ENCODE results near the gene CNTN5. TPM values are rescaled to one million over a fixed set of nuclear protein-coding genes. Genes with fewer than 3 reads are reported as not detected.
"Not testable (repeated sequence)": the region's sequence is repeated elsewhere in the genome, so short reads cannot be mapped to it uniquely, and the experiment has no call there.

The CNTN5 gene
- total RNA-seq, 1 donor, result not detected

DNA sequence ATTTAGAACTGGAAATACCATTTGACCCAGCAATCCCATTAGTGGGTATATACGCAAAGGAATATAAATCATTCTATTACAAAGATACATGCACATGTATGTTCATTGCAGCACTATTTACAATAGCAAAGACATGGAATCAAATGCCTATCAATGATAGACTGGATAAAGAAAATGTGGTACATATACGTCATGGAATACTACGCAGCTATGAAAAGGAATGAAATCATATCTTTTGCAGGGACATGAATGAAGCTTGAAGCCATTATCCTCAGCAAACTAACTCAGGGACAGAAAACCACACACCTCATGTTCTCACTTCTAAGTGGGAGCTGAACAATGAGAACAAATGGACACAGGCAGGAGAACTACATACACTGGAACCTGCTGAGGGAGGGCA, 113.1 kb downstream of the CNTN5 start:
- not testable (repeated sequence) for H3K9me3 ChIP-seq (ENCODE audit: low read depth, low read length)

DNA sequence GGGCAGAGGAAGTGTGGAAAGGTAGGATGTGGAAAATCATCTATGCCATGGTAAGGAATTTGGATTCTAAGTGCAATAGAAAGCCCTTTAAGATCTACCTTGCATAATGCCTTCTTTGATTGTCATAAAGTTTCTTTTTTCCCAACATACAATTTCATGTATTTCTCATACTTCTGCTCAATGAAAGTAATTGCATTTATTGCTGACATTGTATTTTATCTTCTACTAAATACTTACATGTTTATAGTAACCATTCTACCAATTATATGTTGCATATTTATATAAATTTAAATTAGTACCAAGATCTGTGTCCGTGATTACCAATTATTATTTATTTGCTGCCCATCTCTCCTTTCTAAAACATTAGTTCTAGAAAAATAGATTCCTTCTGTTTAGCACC, 114.8 kb downstream of the CNTN5 start:
- H3K4me1 ChIP-seq (ENCODE audit: insufficient read depth, low read length), result no peaks in the 10 kb centered on the region

More for the DNA sequence above, 113.1 kb downstream of the CNTN5 start:
- not testable (repeated sequence) for H3K27me3 ChIP-seq (ENCODE audit: insufficient read depth, low read length); H3K4me3 ChIP-seq (ENCODE audit: low read length); H3K4me1 ChIP-seq (ENCODE audit: insufficient read depth, low read length)

DNA sequence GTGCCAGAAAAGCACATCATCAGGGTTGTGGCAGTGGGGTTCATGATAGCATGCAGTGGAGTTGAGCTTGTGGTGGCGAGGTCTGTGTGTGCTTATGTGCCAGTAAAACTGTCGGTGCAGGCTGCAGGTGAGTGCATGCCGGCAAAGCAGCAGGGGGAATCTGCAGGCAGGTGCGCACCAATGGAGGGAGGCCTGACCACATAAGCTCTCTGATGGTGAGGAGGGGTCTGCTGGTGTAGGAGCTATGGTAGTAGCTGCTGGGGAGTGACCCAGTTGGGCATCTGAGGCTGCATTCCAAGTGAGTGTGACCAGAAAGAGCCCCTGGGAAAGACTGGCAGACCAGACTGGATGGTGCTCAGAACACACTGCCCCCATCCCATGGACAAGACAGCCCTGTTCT, 121.5 kb downstream of the CNTN5 start:
- no peaks in the 10 kb centered on the region for H3K4me1 ChIP-seq (ENCODE audit: insufficient read depth, low read length)
- no peak overlapping the region for H3K4me3 ChIP-seq (ENCODE audit: low read length)
- no peaks in the 10 kb centered on the region for H3K27me3 ChIP-seq (ENCODE audit: insufficient read depth, low read length)
- no peaks in the 10 kb centered on the region for H3K9me3 ChIP-seq (ENCODE audit: low read depth, low read length)

More for the DNA sequence above, 114.8 kb downstream of the CNTN5 start:
- Histone ChIP-seq H3K9me3 (ENCODE audit: low read depth, low read length) (no peaks in the 10 kb centered on the region), H3K4me3 (ENCODE audit: low read length) (no peak overlapping the region), H3K27me3 (ENCODE audit: insufficient read depth, low read length) (no peaks in the 10 kb centered on the region)

DNA sequence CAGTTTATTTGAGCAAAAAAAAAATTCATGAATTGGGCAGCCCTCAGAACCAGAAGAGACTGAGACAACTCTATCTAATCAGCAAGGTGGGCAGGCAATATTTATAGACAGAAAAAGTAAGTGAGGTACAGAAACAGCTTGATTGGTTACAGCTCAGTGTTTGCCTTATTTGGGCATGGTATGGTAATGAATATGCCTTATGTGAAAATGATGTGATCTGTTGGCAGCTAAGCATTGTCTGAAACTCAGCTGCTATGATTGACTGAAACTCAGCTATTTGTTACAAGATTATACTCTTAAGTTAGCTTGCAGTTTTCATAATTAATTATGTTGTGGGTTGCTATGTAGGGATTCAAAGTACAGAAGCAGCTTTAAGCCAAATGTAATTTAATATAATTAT, 127.6 kb downstream of the CNTN5 start:
- Histone ChIP-seq H3K27me3 (ENCODE audit: insufficient read depth, low read length) (no peaks in the 10 kb centered on the region), H3K9me3 (ENCODE audit: low read depth, low read length) (no peaks in the 10 kb centered on the region), H3K4me1 (ENCODE audit: insufficient read depth, low read length) (no peaks in the 10 kb centered on the region), H3K4me3 (ENCODE audit: low read length) (no peak overlapping the region)

DNA sequence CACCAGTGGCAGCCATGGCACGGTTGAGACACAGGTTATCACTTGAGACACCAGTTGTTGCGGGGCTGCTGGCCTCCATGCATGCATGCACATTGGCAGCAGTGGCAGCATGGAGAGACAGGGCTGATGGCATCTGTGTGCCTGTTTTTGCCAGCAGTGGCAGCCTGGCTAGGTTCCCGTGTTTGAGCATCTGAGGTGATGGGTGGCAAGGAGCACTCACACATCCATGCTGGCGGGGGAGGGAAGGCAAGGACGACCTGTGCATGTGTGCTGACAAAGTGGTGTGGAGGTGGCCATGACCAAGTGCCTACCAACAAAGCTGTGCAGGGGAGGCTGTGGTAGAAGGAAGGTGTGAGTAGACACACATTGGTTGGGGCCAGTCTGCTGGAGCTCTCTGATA, 133.5 kb downstream of the CNTN5 start:
- Histone ChIP-seq H3K4me1 (ENCODE audit: insufficient read depth, low read length) (no peaks in the 10 kb centered on the region), H3K4me3 (ENCODE audit: low read length) (no peak overlapping the region), H3K9me3 (ENCODE audit: low read depth, low read length) (no peaks in the 10 kb centered on the region), H3K27me3 (ENCODE audit: insufficient read depth, low read length) (no peaks in the 10 kb centered on the region)

DNA sequence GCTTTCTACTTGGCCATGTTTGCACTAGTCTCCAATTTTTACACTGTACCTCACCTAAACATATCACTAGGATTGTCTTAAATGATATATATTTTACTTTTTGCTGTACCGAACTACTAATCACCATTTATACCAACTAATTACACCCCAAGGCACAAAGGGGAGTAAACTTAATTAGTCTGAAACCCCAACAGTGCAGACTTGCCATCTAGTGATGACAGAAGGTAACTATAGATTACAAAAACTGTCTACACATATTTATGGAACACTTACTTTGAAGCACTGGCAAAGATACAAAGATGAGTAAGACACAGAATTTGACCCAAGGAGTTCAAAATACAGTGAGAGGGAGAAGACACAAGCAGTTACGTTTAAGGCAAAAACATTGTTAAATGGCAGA, 139.7 kb downstream of the CNTN5 start:
- H3K4me1 ChIP-seq (ENCODE audit: insufficient read depth, low read length), result no peaks in the 10 kb centered on the region
- H3K9me3 ChIP-seq (ENCODE audit: low read depth, low read length), result no peaks in the 10 kb centered on the region

DNA sequence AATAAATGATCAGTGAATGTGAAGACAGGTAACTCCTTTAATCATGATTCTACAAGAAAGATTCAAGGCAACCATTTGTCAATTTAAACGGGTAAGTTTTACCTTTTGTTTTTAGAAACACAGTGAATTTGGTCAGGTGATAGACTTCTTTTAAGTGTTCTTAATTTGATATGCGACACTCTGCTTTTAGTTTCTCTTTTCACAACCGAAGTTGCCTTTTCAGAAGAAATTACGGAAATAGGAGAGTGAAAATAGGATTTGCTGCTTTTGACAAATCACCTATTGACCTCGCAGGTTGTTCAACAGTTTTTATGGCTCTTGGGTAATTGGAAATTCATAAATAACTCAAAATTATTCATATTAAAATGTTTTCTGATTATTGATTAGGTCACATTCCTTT, 142.1 kb downstream of the CNTN5 start:
- H3K4me1 ChIP-seq (ENCODE audit: insufficient read depth, low read length), result no peaks in the 10 kb centered on the region
- H3K9me3 ChIP-seq (ENCODE audit: low read depth, low read length), result no peaks in the 10 kb centered on the region
- no peaks in the 10 kb centered on the region for H3K27me3 ChIP-seq (ENCODE audit: insufficient read depth, low read length)
- no peak overlapping the region for H3K4me3 ChIP-seq (ENCODE audit: low read length)

More for the DNA sequence above, 139.7 kb downstream of the CNTN5 start:
- Histone ChIP-seq H3K4me3 (ENCODE audit: low read length) (no peak overlapping the region), H3K27me3 (ENCODE audit: insufficient read depth, low read length) (no peaks in the 10 kb centered on the region)

DNA sequence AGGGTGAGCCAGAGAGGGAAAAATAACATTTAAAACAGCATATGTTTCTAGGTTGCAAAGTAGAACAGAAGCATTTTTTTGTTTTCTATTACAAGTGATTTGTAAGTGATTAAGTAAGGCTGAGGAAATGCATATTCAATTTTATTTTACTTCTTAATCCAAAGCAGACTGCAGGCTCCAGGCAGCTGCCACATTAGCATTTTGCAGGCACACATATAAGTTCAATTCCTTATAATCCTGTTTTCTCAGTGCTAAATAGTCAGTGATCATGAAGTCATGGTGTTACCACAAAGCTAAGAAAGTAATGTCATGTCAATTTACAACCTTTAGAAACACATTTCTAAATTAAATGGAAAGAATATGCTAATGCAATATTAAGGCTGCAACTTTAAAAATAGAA, 149.8 kb downstream of the CNTN5 start:
- no peak overlapping the region for H3K4me3 ChIP-seq (ENCODE audit: low read length)
- no peaks in the 10 kb centered on the region for H3K4me1 ChIP-seq (ENCODE audit: insufficient read depth, low read length)
- H3K9me3 ChIP-seq (ENCODE audit: low read depth, low read length), result no peaks in the 10 kb centered on the region
- no peaks in the 10 kb centered on the region for H3K27me3 ChIP-seq (ENCODE audit: insufficient read depth, low read length)

DNA sequence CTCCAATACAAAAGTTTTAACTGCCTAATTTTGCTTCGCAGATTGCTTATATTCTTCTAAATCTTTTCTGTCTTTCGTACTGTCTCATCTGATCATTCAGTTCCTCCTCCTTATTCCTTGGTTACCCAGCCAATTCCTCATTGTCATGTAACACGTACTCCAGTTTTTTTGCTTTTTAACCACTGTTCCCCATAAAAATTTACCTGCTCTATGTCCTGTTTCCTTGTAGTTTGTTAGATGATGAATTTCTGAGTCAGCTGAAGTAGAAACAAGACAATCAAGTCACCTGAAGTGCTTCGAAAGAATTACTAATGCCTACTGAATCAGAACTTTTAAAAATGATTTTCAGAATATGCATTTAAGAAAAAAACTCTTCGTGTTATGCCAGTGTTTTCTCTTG, 150.6 kb downstream of the CNTN5 start:
- H3K27me3 ChIP-seq (ENCODE audit: insufficient read depth, low read length), result no peaks in the 10 kb centered on the region
- no peak overlapping the region for H3K4me3 ChIP-seq (ENCODE audit: low read length)
- H3K9me3 ChIP-seq (ENCODE audit: low read depth, low read length), result no peaks in the 10 kb centered on the region
- no peaks in the 10 kb centered on the region for H3K4me1 ChIP-seq (ENCODE audit: insufficient read depth, low read length)

DNA sequence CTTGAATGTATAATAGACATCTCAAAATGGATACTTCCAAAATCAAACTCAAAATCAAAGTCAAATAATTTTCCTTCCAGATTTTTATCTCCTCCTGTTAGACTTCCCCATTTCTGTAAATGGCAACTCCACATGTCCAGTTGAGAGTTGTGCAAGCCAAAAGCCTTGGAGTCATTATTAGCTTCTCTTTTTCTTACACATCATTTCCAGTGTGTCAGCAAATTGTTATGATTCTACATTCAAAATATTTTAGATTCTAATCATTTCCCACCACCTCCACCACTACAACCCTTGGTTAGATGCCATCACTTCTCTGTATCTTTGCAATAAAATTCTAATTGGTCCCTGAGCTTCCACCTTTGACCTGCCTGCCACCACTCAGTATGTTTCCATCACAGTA, 155.7 kb downstream of the CNTN5 start:
- Histone ChIP-seq H3K27me3 (ENCODE audit: insufficient read depth, low read length) (no peaks in the 10 kb centered on the region), H3K9me3 (ENCODE audit: low read depth, low read length) (no peaks in the 10 kb centered on the region), H3K4me3 (ENCODE audit: low read length) (no peak overlapping the region), H3K4me1 (ENCODE audit: insufficient read depth, low read length) (no peaks in the 10 kb centered on the region)

DNA sequence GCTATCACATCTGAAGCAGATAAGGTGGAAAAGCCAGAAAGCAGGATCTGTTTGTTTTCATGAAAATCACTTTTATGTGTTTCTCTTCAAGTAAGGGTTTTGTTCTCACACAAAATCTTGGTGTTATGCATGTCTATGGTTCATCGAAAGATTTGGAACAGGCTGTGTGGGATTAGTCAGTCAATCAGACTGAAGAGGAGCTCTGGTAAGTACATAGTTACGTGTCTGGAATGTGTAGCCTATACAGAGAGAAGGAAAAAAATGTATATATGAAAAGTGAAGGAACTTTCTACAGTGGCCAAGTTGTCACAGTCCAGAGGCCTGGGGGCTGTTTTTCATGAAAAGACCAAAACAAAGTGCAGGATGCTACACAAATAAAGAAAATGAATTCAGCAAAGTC, 156.7 kb downstream of the CNTN5 start:
- no peak overlapping the region for H3K4me3 ChIP-seq (ENCODE audit: low read length)
- no peaks in the 10 kb centered on the region for H3K9me3 ChIP-seq (ENCODE audit: low read depth, low read length)
- H3K4me1 ChIP-seq (ENCODE audit: insufficient read depth, low read length), result no peaks in the 10 kb centered on the region
- no peaks in the 10 kb centered on the region for H3K27me3 ChIP-seq (ENCODE audit: insufficient read depth, low read length)

DNA sequence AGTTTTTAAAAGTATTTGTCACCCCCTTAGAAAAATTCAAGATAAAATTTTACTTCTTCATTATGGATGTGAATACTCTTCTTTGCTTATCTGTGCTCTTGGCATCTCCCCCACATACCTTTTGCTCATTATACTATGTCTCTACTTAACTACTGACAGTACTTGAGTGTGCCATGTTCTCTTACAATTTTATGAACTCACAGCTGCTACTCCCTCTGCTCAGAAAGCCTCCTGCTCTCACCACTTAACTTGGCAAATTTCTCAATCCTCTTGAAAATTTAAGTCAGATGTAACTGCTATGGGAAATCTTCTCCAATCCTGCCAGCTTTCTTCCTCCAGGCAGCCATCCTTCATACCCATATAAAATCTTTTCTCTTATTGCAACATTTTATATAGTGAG, 163.4 kb downstream of the CNTN5 start:
- no peak overlapping the region for H3K4me3 ChIP-seq (ENCODE audit: low read length)
- H3K27me3 ChIP-seq (ENCODE audit: insufficient read depth, low read length), result no peaks in the 10 kb centered on the region
- H3K9me3 ChIP-seq (ENCODE audit: low read depth, low read length), result no peaks in the 10 kb centered on the region
- H3K4me1 ChIP-seq (ENCODE audit: insufficient read depth, low read length), result no peaks in the 10 kb centered on the region

DNA sequence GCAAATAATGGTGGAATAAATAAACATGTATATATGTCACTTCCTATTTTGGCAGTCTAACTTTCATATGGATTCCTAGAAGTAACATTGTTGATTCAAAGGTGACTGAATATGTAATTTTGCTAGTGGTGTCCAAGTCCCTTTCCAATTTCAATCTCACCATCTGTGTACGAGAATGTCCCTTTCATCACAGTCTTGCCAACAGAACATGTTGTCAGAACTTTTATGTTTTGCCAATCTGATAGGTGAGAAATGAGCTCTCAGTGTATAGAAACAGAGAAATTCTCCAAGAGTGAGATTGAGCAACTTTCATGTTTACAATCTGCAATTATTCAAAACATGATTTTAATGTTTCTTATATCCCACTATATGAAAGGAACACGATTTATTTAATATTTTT, 167.5 kb downstream of the CNTN5 start:
- Histone ChIP-seq H3K9me3 (ENCODE audit: low read depth, low read length) (no peaks in the 10 kb centered on the region), H3K27me3 (ENCODE audit: insufficient read depth, low read length) (no peaks in the 10 kb centered on the region), H3K4me1 (ENCODE audit: insufficient read depth, low read length) (no peaks in the 10 kb centered on the region), H3K4me3 (ENCODE audit: low read length) (no peak overlapping the region)

DNA sequence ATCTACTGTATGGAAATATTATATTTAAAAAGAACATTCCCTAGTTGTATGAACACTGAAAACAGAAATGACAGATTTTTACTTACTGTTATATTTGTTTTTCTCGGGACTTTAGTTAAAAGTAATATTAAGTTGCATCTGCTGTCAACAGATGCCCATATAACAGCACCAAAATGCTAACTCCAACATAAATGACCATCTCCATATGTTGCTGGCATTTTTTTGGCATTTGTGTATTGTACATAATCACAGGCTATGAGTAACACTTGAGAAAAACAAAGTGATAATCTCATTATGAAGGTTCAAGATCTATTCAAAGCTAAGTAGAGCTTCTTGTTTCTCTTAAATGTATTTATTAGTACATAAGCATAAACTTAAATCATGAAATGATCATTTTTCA, 172.0 kb downstream of the CNTN5 start:
- H3K4me3 ChIP-seq (ENCODE audit: low read length), result no peak overlapping the region
- H3K27me3 ChIP-seq (ENCODE audit: insufficient read depth, low read length), result no peaks in the 10 kb centered on the region
- no peaks in the 10 kb centered on the region for H3K4me1 ChIP-seq (ENCODE audit: insufficient read depth, low read length)
- H3K9me3 ChIP-seq (ENCODE audit: low read depth, low read length), result no peaks in the 10 kb centered on the region

DNA sequence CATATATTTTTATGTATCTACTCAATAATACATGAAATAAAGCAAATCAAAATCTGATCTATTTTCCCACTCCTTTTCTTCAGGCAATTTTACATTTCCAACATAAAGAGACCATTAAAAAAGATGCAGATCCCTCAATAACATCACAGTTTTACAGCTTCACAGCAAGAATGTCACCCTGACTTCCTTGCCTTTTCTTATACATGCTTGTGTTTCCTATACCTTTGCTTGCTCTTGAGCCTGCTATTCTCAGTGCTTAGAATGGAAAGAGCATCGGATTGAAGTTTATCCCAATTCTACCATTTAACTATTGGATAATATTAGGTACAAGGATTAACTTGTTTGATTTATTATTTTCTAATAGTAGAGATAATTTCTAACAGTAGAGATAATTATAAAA, 176.7 kb downstream of the CNTN5 start:
- Histone ChIP-seq H3K9me3 (ENCODE audit: low read depth, low read length) (no peaks in the 10 kb centered on the region), H3K4me3 (ENCODE audit: low read length) (no peak overlapping the region), H3K4me1 (ENCODE audit: insufficient read depth, low read length) (no peaks in the 10 kb centered on the region), H3K27me3 (ENCODE audit: insufficient read depth, low read length) (no peaks in the 10 kb centered on the region)

DNA sequence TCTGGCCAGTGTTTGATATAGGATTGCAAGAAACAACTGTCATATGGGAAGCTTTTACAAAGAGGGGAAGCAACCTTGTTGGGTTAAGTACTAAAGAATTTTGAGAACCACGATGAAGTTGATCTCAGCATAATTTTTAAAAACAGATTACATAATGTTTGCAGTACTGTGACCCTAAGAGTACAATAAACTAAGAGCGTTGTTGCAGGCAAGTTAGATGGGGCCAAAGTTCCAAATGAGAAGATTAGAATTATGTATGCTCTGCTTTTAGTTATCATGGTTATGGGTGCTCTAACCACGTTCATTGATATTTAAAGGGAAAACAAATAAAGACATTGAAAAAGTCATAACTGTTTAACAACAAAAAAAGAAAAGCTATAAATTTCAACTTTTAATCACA, 177.5 kb downstream of the CNTN5 start:
- no peaks in the 10 kb centered on the region for H3K27me3 ChIP-seq (ENCODE audit: insufficient read depth, low read length)
- no peaks in the 10 kb centered on the region for H3K9me3 ChIP-seq (ENCODE audit: low read depth, low read length)
- no peak overlapping the region for H3K4me3 ChIP-seq (ENCODE audit: low read length)
- no peaks in the 10 kb centered on the region for H3K4me1 ChIP-seq (ENCODE audit: insufficient read depth, low read length)

DNA sequence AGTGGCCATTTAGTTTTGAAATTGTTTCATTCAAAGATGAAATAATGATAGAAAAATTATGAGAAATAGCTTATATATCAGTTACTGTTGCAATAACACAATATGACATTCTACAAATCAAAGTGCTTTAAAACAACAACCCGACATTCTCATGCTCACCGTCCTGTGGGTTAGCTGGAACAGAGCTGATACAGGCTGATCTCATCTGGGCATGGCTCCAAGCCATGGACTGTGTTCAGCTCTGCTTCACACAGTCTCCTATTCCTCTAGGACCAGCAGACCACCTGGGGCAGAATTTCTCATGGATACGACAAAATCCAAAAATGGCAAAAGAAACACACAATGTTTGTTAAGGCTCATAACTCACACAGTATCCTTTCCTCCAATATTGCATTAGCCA, 178.6 kb downstream of the CNTN5 start:
- Histone ChIP-seq H3K4me3 (ENCODE audit: low read length) (no peak overlapping the region), H3K9me3 (ENCODE audit: low read depth, low read length) (no peaks in the 10 kb centered on the region), H3K4me1 (ENCODE audit: insufficient read depth, low read length) (no peaks in the 10 kb centered on the region), H3K27me3 (ENCODE audit: insufficient read depth, low read length) (no peaks in the 10 kb centered on the region)
